Astrocyte of the spinal cord (primary cell): ENCODE results near the gene ISG15.
A peak's percentile ranks its signal among the peaks of the same experiment; 100 is the strongest.
"Not testable (repeated sequence)": the region's sequence is repeated elsewhere in the genome, so short reads cannot be mapped to it uniquely, and the experiment has no call there.

Source experiments
- DNase-seq: peaks from one replicate; pipeline ENCODE4 v3.0.0; 2011; ENCODE audit warnings: low read depth, low spot score
- H3K4me3 ChIP-seq: 2 replicates; pipeline ENCODE4 v1.5.1; 2011; ENCODE audit warnings: low read depth, mild to moderate bottlenecking, low read length, moderate library complexity
- in situ Hi-C: cut with HindIII; loops from 2 replicates; pipeline ENCODE4 v1.10.0; 2017; ENCODE audit warnings: low sequenced_read_pairs
- TF ChIP-seq, protein P1 (sequence below): IDR thresholded peaks from 2 replicates; pipeline ENCODE4 v1.5.1; 2012; ENCODE audit warnings: low read depth, mild to moderate bottlenecking, low read length, inconsistent platforms

ISG15 gene

DNA sequence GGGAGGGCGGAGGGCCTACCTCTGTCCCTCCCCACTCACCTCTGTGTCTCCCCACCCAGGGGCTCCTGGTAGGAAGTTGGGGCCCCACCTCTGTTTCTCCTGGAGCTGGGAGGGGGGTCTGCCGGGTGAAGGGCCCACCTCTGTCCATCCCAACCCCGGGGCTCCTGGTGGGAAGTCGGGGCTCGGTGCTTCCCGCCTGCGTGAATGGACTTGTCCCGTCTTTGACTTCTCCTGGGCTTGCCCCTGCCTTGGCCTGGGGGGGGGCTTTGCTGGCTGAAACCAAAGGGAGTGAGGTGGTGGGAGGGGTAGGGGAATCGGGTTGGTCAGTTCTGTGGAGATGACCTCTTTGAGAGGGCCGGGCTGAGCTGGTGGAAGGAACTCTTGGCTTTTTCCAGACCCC lies 12.4 kb downstream of the ISG15 start:
- H3K4me3 ChIP-seq: no peak overlapping the region
- TF ChIP-seq, protein P1, sequence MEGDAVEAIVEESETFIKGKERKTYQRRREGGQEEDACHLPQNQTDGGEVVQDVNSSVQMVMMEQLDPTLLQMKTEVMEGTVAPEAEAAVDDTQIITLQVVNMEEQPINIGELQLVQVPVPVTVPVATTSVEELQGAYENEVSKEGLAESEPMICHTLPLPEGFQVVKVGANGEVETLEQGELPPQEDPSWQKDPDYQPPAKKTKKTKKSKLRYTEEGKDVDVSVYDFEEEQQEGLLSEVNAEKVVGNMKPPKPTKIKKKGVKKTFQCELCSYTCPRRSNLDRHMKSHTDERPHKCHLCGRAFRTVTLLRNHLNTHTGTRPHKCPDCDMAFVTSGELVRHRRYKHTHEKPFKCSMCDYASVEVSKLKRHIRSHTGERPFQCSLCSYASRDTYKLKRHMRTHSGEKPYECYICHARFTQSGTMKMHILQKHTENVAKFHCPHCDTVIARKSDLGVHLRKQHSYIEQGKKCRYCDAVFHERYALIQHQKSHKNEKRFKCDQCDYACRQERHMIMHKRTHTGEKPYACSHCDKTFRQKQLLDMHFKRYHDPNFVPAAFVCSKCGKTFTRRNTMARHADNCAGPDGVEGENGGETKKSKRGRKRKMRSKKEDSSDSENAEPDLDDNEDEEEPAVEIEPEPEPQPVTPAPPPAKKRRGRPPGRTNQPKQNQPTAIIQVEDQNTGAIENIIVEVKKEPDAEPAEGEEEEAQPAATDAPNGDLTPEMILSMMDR: no peak
- in situ Hi-C loops: no loop called here
- DNase-seq: no peak

GRCh38 chr1:1026599-1027413 lies 13.5 kb downstream of the ISG15 start:
- TF ChIP-seq, protein P1: no peak
- in situ Hi-C loops: no loop called here
- H3K4me3 ChIP-seq: no peak overlapping the region
- DNase-seq: peak; percentile 9

GRCh38 chr1:1027791-1028190 lies 14.5 kb downstream of the ISG15 start:
- DNase-seq: no peak
- H3K4me3 ChIP-seq: no peak overlapping the region
- in situ Hi-C loops: no loop called here
- TF ChIP-seq, protein P1: no peak

GRCh38 chr1:1030867-1031658 lies 17.8 kb downstream of the ISG15 start:
- H3K4me3 ChIP-seq, in situ Hi-C loops: not testable (repeated sequence)

GRCh38 chr1:1031659-1032235 lies 18.4 kb downstream of the ISG15 start:
- in situ Hi-C loops: no loop called here
- H3K4me3 ChIP-seq: no peak overlapping the region

More at GRCh38 chr1:1030867-1031658, 17.8 kb downstream of the ISG15 start:
- DNase-seq: not testable (repeated sequence)

DNA sequence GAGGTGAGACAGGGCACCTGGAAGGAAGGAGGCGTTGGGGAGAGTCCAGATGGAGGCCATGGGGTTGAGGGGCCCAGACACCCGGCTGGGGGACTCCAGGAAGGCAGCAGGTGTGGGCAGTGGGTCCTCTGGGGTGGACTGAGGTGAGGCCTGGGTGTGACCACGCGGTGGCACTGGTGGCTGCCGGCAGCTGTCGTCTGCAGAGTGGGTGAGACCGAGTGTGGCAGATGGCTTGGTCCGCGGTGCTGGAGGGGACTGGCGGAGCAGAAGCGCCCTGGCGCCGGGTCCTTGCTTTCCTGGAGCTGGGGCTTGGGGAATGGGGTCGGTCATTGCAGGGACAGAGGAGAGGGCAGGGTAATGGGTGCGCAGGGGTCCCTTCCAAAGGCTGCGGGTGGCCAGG lies 19.1 kb downstream of the ISG15 start:
- in situ Hi-C loops: no loop called here
- no peak overlapping the region for H3K4me3 ChIP-seq
- no peak for DNase-seq
- TF ChIP-seq, protein P1: no peak

More at GRCh38 chr1:1031659-1032235, 18.4 kb downstream of the ISG15 start:
- TF ChIP-seq, protein P1: no peak
- DNase-seq: no peak
